HG03135 (cell line): ENCODE data around the gene C22orf42.
"Not testable (repeated sequence)": the region's sequence is repeated elsewhere in the genome, so short reads cannot be mapped to it uniquely, and the experiment has no call there.

ENCODE experiments used
- ATAC-seq: cut with Tn5 transposase; IDR thresholded peaks from one replicate; pipeline ENCODE4 v1.9.1; 2021; ENCODE audit warnings: mild to moderate bottlenecking, moderate library complexity; ENCODE audit not compliant: unreplicated experiment

C22orf42 gene

GRCh38 chr22:32158712-32159533 is at the start of gene C22orf42:
TSS of gene C22orf42 (minus strand) at chr22:32159303. CDS start at chr22:32159215, 88 bp downstream.
- ATAC-seq: no peak

- no peak for ATAC-seq
These were observed 49.6 kb upstream of the C22orf42 start for GRCh38 chr22:32208681-32209080.

- no peak for ATAC-seq
These were observed 48.9 kb upstream of the C22orf42 start for GRCh38 chr22:32207971-32208480.

GRCh38 chr22:32206774-32207758 is 48.0 kb upstream of the C22orf42 start:
- ATAC-seq: no peak

GRCh38 chr22:32205974-32206773 is 47.1 kb upstream of the C22orf42 start:
- no peak for ATAC-seq

GRCh38 chr22:32204856-32205722 is 46.0 kb upstream of the C22orf42 start, which contains the start of gene RFPL2:
TSS of gene RFPL2 (minus strand) at chr22:32205073. CDS start at chr22:32202451, 2,622 bp downstream.
- ATAC-seq: no peak

GRCh38 chr22:32204040-32204855 is 45.1 kb upstream of the C22orf42 start:
- ATAC-seq: no peak

- ATAC-seq: no peak
These were observed 44.3 kb upstream of the C22orf42 start for GRCh38 chr22:32203181-32204039.

- ATAC-seq: no peak
These were observed 43.6 kb upstream of the C22orf42 start for GRCh38 chr22:32202539-32203180.

GRCh38 chr22:32202161-32202538 is 43.0 kb upstream of the C22orf42 start:
- ATAC-seq: no peak

GRCh38 chr22:32200752-32201151 is 41.6 kb upstream of the C22orf42 start:
- no peak for ATAC-seq

GRCh38 chr22:32199961-32200360 is 40.9 kb upstream of the C22orf42 start:
- no peak for ATAC-seq

GRCh38 chr22:32199341-32199740 is 40.2 kb upstream of the C22orf42 start:
- no peak for ATAC-seq

- ATAC-seq: not testable (repeated sequence)
These were observed 38.6 kb upstream of the C22orf42 start for GRCh38 chr22:32197553-32198226.

- ATAC-seq: not testable (repeated sequence)
These were observed 36.8 kb upstream of the C22orf42 start for GRCh38 chr22:32195900-32196299.

- ATAC-seq: not testable (repeated sequence)
These were observed 34.2 kb upstream of the C22orf42 start for GRCh38 chr22:32193346-32193745.

- ATAC-seq: not testable (repeated sequence)
These were observed 31.9 kb upstream of the C22orf42 start for GRCh38 chr22:32191021-32191420.
